ENCODE data around the gene CTTN. TPM values are rescaled to one million over a fixed set of nuclear protein-coding genes. Genes with fewer than 3 reads are reported as not detected.
A peak's percentile ranks its signal among the peaks of the same experiment; 100 is the strongest.

The CTTN gene
- polyA plus RNA-seq, 4 donors, result 101 to 218 (median 122) TPM

DNA sequence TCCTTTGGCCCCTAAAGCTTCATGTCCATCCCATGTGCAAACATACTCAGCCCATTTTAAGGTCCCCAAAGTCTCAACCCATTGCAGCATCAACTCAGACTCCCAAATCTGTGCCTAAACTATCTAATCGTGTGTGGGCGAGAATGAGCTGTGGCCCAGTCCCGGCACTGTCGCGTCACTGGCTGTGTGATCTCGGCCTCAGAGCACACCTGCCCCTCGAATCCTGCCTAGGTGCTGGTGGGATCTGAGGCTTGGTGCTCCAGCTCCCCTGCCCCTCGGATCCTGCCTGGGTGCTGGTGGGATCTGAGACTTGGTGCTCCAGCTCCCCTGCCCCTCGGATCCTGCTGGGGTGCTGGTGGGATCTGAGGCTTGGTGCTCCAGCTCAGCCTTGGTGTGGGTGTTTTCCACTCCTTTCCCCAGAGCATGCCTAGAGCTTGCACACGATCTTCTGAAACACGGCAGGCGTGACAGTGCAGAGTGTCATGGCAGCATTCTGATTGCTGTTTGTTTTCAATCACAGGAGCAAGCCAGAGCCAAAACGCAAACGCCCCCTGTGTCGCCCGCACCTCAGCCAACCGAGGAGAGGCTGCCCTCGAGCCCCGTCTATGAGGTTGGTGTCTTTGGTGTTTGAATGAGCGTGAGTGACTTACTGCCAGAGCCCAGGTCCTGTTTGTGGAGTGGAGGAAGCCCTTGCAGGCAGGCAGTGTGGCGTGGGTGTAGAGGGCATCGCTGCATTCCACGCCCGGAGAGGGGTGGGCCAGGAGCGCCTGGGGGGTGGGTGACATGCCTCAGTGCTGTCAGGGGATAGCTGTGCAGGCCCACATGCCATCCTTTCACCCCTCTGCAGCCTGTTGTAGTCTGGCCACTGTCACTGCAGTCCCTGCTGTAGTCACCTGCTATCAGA lies 32.6 kb downstream of the CTTN start:
- H3K9me3 ChIP-seq (ENCODE audit: control insufficient read depth in 2 of 2, insufficient read depth in 1 of 2, low read depth in 1 of 2, low read length in 1 of 2), result no peaks in the 10 kb centered on the region

GRCh38 chr11:70431611-70432010 lies 33.3 kb downstream of the CTTN start:
- Histone ChIP-seq H3K9me3 (ENCODE audit: control insufficient read depth in 2 of 2, insufficient read depth in 1 of 2, low read depth in 1 of 2, low read length in 1 of 2) (no peaks in the 10 kb centered on the region), H3K27ac (ENCODE audit: low read depth in 1 of 3, low read length in 2 of 3) (no peak overlapping the region), H3K4me1 (ENCODE audit: control insufficient read depth in 3 of 3, insufficient read depth in 2 of 3, low read depth in 1 of 3, low read length in 2 of 3) (no peaks in the 10 kb centered on the region), H3K4me3 (ENCODE audit: low read depth in 1 of 3, low read length in 3 of 3) (no peak overlapping the region), H3K27me3 (ENCODE audit: control insufficient read depth in 3 of 3, insufficient read depth in 3 of 3, low read length in 3 of 3) (no peaks in the 10 kb centered on the region), H3K36me3 (ENCODE audit: control insufficient read depth in 3 of 3, insufficient read depth in 2 of 3, low read depth in 1 of 3, low read length in 3 of 3) (peaks cover 4 to 93% (median 16%) of the 10 kb centered on the region in 3 donors)
- FAIRE-seq, result no peak
- no peak for DNase-seq
- WGBS, 3 donors, result 93 to 96% (median 96%) methylated on average over 12 of the region's 12 CpGs

More for the DNA sequence above, 32.6 kb downstream of the CTTN start:
- FAIRE-seq, result no peak
- H3K4me3 ChIP-seq (ENCODE audit: low read depth in 1 of 3, low read length in 3 of 3), result no peak overlapping the region
- H3K27ac ChIP-seq (ENCODE audit: low read depth in 1 of 3, low read length in 2 of 3), result no peak overlapping the region
- WGBS, 3 donors, result 94 to 95% (median 95%) methylated on average over 25 of the region's 25 CpGs
- no peaks in the 10 kb centered on the region for H3K27me3 ChIP-seq (ENCODE audit: control insufficient read depth in 3 of 3, insufficient read depth in 3 of 3, low read length in 3 of 3)
- H3K4me1 ChIP-seq (ENCODE audit: control insufficient read depth in 3 of 3, insufficient read depth in 2 of 3, low read depth in 1 of 3, low read length in 2 of 3), result no peaks in the 10 kb centered on the region
- H3K36me3 ChIP-seq (ENCODE audit: control insufficient read depth in 3 of 3, insufficient read depth in 2 of 3, low read depth in 1 of 3, low read length in 3 of 3), result peaks cover 2 to 91% (median 14%) of the 10 kb centered on the region in 3 donors
- no peak for DNase-seq

DNA sequence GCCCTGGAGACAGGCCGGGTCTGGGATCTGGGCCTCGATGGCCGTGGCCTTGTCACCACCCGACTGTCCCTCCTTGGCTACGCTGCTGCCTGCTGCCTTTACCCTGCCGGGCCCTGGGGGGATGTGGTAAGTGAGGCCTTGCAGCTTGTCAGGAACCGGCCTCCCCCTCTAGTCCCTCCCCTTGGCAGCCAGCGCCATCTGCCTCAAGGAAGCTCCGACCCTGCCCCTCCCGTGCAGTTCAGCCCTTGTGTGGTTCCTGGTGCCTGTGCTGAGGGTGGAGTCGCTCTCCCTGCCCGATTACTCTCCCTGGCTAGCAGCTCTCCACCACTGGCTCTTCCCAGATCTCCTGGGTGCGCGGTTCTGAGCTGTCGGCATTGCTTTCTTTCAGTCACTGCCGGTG lies 33.7 kb downstream of the CTTN start:
- Histone ChIP-seq H3K9me3 (ENCODE audit: control insufficient read depth in 2 of 2, insufficient read depth in 1 of 2, low read depth in 1 of 2, low read length in 1 of 2) (no peaks in the 10 kb centered on the region), H3K4me3 (ENCODE audit: low read depth in 1 of 3, low read length in 3 of 3) (no peak overlapping the region), H3K36me3 (ENCODE audit: control insufficient read depth in 3 of 3, insufficient read depth in 2 of 3, low read depth in 1 of 3, low read length in 3 of 3) (peaks cover 4 to 96% (median 19%) of the 10 kb centered on the region in 3 donors), H3K27me3 (ENCODE audit: control insufficient read depth in 3 of 3, insufficient read depth in 3 of 3, low read length in 3 of 3) (no peaks in the 10 kb centered on the region), H3K27ac (ENCODE audit: low read depth in 1 of 3, low read length in 2 of 3) (no peak overlapping the region), H3K4me1 (ENCODE audit: control insufficient read depth in 3 of 3, insufficient read depth in 2 of 3, low read depth in 1 of 3, low read length in 2 of 3) (no peaks in the 10 kb centered on the region)
- no peak for FAIRE-seq
- WGBS, 3 donors, result 69 to 88% (median 82%) methylated on average over 13 to 16 of the region's 16 CpGs
- peak in 1 of 2 donors; percentile 47 for DNase-seq

DNA sequence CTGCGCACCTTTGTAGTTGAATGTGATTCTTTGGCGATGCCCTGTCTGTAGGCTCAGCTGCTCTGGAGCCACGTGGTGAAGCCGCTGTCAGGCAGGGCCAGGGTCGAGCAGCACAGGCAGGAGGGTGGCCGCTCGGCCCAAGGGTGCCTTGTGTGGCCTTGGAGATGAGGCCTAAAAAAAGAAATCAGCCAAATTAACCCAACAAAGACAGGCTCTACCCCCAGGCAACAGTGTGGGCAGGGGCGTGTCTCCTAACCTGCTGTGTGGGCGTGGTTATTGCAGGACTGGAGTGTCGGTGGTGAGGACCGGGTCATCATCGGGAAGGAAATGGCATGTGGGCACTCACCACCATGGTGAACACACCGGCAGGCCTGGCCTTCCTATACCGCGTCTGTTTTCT lies 34.3 kb downstream of the CTTN start:
- no peak for FAIRE-seq
- Histone ChIP-seq H3K36me3 (ENCODE audit: control insufficient read depth in 3 of 3, insufficient read depth in 2 of 3, low read depth in 1 of 3, low read length in 3 of 3) (peaks cover 4 to 96% (median 19%) of the 10 kb centered on the region in 3 donors), H3K9me3 (ENCODE audit: control insufficient read depth in 2 of 2, insufficient read depth in 1 of 2, low read depth in 1 of 2, low read length in 1 of 2) (no peaks in the 10 kb centered on the region), H3K27me3 (ENCODE audit: control insufficient read depth in 3 of 3, insufficient read depth in 3 of 3, low read length in 3 of 3) (no peaks in the 10 kb centered on the region), H3K4me3 (ENCODE audit: low read depth in 1 of 3, low read length in 3 of 3) (no peak overlapping the region), H3K4me1 (ENCODE audit: control insufficient read depth in 3 of 3, insufficient read depth in 2 of 3, low read depth in 1 of 3, low read length in 2 of 3) (no peaks in the 10 kb centered on the region), H3K27ac (ENCODE audit: low read depth in 1 of 3, low read length in 2 of 3) (no peak overlapping the region)
- WGBS, 3 donors, result 79 to 88% (median 87%) methylated on average over 15 of the region's 15 CpGs
- DNase-seq, result no peak

- H3K27ac ChIP-seq (ENCODE audit: low read depth in 1 of 3, low read length in 2 of 3), result no peak overlapping the region
- no peaks in the 10 kb centered on the region for H3K4me1 ChIP-seq (ENCODE audit: control insufficient read depth in 3 of 3, insufficient read depth in 2 of 3, low read depth in 1 of 3, low read length in 2 of 3)
- FAIRE-seq (no peak), DNase-seq (no peak)
- peaks cover 4 to 98% (median 16%) of the 10 kb centered on the region in 3 donors for H3K36me3 ChIP-seq (ENCODE audit: control insufficient read depth in 3 of 3, insufficient read depth in 2 of 3, low read depth in 1 of 3, low read length in 3 of 3)
- WGBS, 3 donors, result 94 to 99% (median 96%) methylated on average over 20 of the region's 20 CpGs
- H3K27me3 ChIP-seq (ENCODE audit: control insufficient read depth in 3 of 3, insufficient read depth in 3 of 3, low read length in 3 of 3), result no peaks in the 10 kb centered on the region
- no peaks in the 10 kb centered on the region for H3K9me3 ChIP-seq (ENCODE audit: control insufficient read depth in 2 of 2, insufficient read depth in 1 of 2, low read depth in 1 of 2, low read length in 1 of 2)
- no peak overlapping the region for H3K4me3 ChIP-seq (ENCODE audit: low read depth in 1 of 3, low read length in 3 of 3)
Observed at GRCh38 chr11:70433038-70433437, 34.7 kb downstream of the CTTN start.

GRCh38 chr11:70433526-70433925 lies 35.2 kb downstream of the CTTN start:
- Histone ChIP-seq H3K27ac (ENCODE audit: low read depth in 1 of 3, low read length in 2 of 3) (no peak overlapping the region), H3K27me3 (ENCODE audit: control insufficient read depth in 3 of 3, insufficient read depth in 3 of 3, low read length in 3 of 3) (no peaks in the 10 kb centered on the region), H3K4me1 (ENCODE audit: control insufficient read depth in 3 of 3, insufficient read depth in 2 of 3, low read depth in 1 of 3, low read length in 2 of 3) (no peaks in the 10 kb centered on the region), H3K36me3 (ENCODE audit: control insufficient read depth in 3 of 3, insufficient read depth in 2 of 3, low read depth in 1 of 3, low read length in 3 of 3) (peaks cover 4 to 96% (median 16%) of the 10 kb centered on the region in 3 donors), H3K4me3 (ENCODE audit: low read depth in 1 of 3, low read length in 3 of 3) (no peak overlapping the region), H3K9me3 (ENCODE audit: control insufficient read depth in 2 of 2, insufficient read depth in 1 of 2, low read depth in 1 of 2, low read length in 1 of 2) (no peaks in the 10 kb centered on the region)
- DNase-seq, result no peak
- no peak for FAIRE-seq
- WGBS, 3 donors, result 89 to 94% (median 92%) methylated on average over 13 of the region's 13 CpGs

- peaks cover 4 to 91% (median 16%) of the 10 kb centered on the region in 3 donors for H3K36me3 ChIP-seq (ENCODE audit: control insufficient read depth in 3 of 3, insufficient read depth in 2 of 3, low read depth in 1 of 3, low read length in 3 of 3)
- FAIRE-seq, result no peak
- no peaks in the 10 kb centered on the region for H3K27me3 ChIP-seq (ENCODE audit: control insufficient read depth in 3 of 3, insufficient read depth in 3 of 3, low read length in 3 of 3)
- H3K4me1 ChIP-seq (ENCODE audit: control insufficient read depth in 3 of 3, insufficient read depth in 2 of 3, low read depth in 1 of 3, low read length in 2 of 3), result no peaks in the 10 kb centered on the region
- no peak for DNase-seq
- H3K9me3 ChIP-seq (ENCODE audit: control insufficient read depth in 2 of 2, insufficient read depth in 1 of 2, low read depth in 1 of 2, low read length in 1 of 2), result no peaks in the 10 kb centered on the region
- WGBS, 3 donors, result 87 to 91% (median 88%) methylated on average over 35 to 36 of the region's 36 CpGs
- no peak overlapping the region for H3K4me3 ChIP-seq (ENCODE audit: low read depth in 1 of 3, low read length in 3 of 3)
- no peak overlapping the region for H3K27ac ChIP-seq (ENCODE audit: low read depth in 1 of 3, low read length in 2 of 3)
Observed at GRCh38 chr11:70433966-70434812, 35.9 kb downstream of the CTTN start.

DNA sequence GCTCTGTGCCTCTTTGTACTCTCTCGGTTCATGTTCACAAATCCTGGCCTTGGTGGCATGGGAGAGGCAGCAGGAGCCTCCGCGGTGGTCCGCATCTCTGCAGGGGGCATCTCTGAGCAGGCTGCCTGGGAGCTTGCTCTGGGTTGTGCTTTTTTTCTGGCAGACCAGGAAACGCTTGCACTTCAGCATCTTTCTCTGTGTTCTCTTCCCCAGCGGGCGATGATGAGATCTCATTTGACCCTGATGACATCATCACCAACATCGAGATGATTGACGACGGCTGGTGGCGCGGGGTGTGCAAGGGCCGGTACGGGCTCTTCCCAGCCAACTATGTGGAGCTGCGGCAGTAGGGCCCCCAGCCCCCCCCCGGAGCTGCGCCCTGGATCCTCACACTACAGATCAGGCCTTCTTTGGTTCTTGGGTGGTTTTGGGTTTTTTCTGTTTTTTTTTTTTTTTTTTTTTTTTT lies 36.5 kb downstream of the CTTN start:
- peaks cover 4 to 85% (median 16%) of the 10 kb centered on the region in 3 donors for H3K36me3 ChIP-seq (ENCODE audit: control insufficient read depth in 3 of 3, insufficient read depth in 2 of 3, low read depth in 1 of 3, low read length in 3 of 3)
- no peaks in the 10 kb centered on the region for H3K27me3 ChIP-seq (ENCODE audit: control insufficient read depth in 3 of 3, insufficient read depth in 3 of 3, low read length in 3 of 3)
- WGBS, 3 donors, result 86 to 94% (median 90%) methylated on average over 17 of the region's 17 CpGs
- FAIRE-seq, result no peak
- peaks cover 0 to 2% (median 0%) of the 10 kb centered on the region in 3 donors for H3K4me1 ChIP-seq (ENCODE audit: control insufficient read depth in 3 of 3, insufficient read depth in 2 of 3, low read depth in 1 of 3, low read length in 2 of 3)
- H3K27ac ChIP-seq (ENCODE audit: low read depth in 1 of 3, low read length in 2 of 3), result no peak overlapping the region
- DNase-seq, result no peak
- H3K4me3 ChIP-seq (ENCODE audit: low read depth in 1 of 3, low read length in 3 of 3), result no peak overlapping the region
- no peaks in the 10 kb centered on the region for H3K9me3 ChIP-seq (ENCODE audit: control insufficient read depth in 2 of 2, insufficient read depth in 1 of 2, low read depth in 1 of 2, low read length in 1 of 2)

Measured in small intestine (tissue), 7 donors.